ENCODE results near the gene HHATL. TPM values are rescaled to one million over a fixed set of nuclear protein-coding genes. Genes with fewer than 3 reads are reported as not detected.

The HHATL gene
- total and polyA plus RNA-seq, 10 of the 15 experiments (the other 5 are each of a cell fraction or from before 2014, with no cell fraction given), result not detected

DNA sequence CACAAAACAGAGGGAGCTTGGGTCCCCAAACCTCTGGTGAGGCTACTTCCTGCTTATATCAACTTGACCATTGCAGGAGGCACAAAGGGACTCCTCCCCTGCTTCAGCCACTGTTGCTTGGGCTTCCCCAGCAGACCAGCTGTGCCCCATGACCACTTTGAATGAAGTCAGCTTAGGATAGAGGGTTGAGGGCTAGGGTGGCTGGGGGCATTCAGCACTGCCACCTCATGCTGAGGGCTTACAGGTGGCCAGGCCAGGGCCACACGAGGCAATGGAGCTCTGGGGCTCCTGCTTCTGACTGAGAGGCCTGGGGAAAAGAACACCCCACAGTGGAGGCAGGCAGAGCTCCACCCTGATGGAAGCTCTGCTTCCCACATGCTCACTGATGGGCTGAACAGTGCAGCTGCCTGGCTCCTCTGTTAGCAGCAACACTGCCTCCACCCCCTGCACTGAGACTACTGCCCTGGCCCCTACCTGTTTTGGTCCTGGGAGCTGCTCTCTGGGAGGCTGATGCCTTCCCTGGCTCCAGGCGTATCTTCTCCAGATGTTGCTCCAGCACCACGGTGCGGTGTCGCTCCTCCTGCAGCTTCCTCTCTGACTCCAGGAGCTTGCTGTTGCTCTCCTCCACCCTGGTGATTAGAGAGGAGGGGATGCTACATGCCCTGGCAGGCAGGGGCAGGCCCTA lies 10.2 kb upstream of the HHATL start:
- ChIA-PET CTCF (interaction anchor here (0.8 kb wide), 1 partner anchor 141 kb away, joined by 3 read pairs; no protein-coding TSS in a partner anchor), RAD21 (ENCODE audit: unreplicated experiment) (no interaction called here), POLR2A (no interaction called here), SMC1A (ENCODE audit: uncharacterized antibody, unreplicated experiment) (no interaction called here)
- H3K27me3 ChIP-seq (replicated peaks in 1 of 2; ENCODE audit: control insufficient read depth in 2 of 2, insufficient read depth in 2 of 2, low read length in 1 of 2), result no peaks in the 10 kb centered on the region; a peak in 3 of 4 replicates
- no TSS peak for BruUV-seq (replicated peaks)
- H3K36me3 ChIP-seq (ENCODE audit: control insufficient read depth in 2 of 2, insufficient read depth in 2 of 2, low read length in 1 of 2), result no peaks in the 10 kb centered on the region
- DNase-seq (ENCODE audit: low read depth, low spot score) (no peak), FAIRE-seq (no peak), ATAC-seq (no peak)
- H3K4me2 ChIP-seq (ENCODE audit: control insufficient read depth, insufficient read depth), result no peak overlapping the region
- in situ Hi-C loops (cut with MboI) (no loop called here), intact Hi-C loops (cut with micrococcal nuclease; ENCODE audit: unreplicated experiment) (no loop called here)
- no peaks in the 10 kb centered on the region for H4K20me1 ChIP-seq (ENCODE audit: control insufficient read depth, insufficient read depth)
- 28% methylated on average over 5 of the region's 5 CpGs for WGBS (ENCODE audit: insufficient coverage, insufficient replicate concordance, low lambda C conversion rate, missing lambda C conversion rate)
- TF ChIP-seq CREM (IDR thresholded peaks at IDR 0.05; ENCODE audit: low read depth), result no peak
- TF ChIP-seq ZNF384 (IDR thresholded peaks at IDR 0.05; ENCODE audit: borderline replicate concordance, low read depth, low read length), result no peak
- TF ChIP-seq RCOR1 (conservative IDR thresholded peaks at IDR 0.05; ENCODE audit: low read depth, low read length), result no peak
- no peak for TF ChIP-seq RB1 (IDR thresholded peaks at IDR 0.05; ENCODE audit: borderline replicate concordance)
- no peak for TF ChIP-seq ZNF622 (IDR thresholded peaks at IDR 0.05)
- no peak for TF ChIP-seq MTA3 (IDR thresholded peaks at IDR 0.05; ENCODE audit: borderline replicate concordance, low read length)
- no peak for TF ChIP-seq SUZ12 (IDR thresholded peaks at IDR 0.05; ENCODE audit: unreplicated experiment)
- TF ChIP-seq MYC (IDR thresholded peaks at IDR 0.05; ENCODE audit: insufficient read depth, insufficient read length, insufficient replicate concordance, low read length, severe bottlenecking), result no peak
- no peak for TF ChIP-seq STAT1 (conservative IDR thresholded peaks at IDR 0.05)
- no peak for TF ChIP-seq EED (IDR thresholded peaks at IDR 0.05; ENCODE audit: low read depth)
- no peak for TF ChIP-seq RUNX3 (IDR thresholded peaks at IDR 0.05; ENCODE audit: low read length)
- TF ChIP-seq YY1 (IDR thresholded peaks at IDR 0.05; ENCODE audit: low read depth, low read length), result no peak
- no peak for TF ChIP-seq ZZZ3 (IDR thresholded peaks at IDR 0.05; ENCODE audit: control insufficient read depth, insufficient read length, low read depth)
- TF ChIP-seq NFIC (IDR thresholded peaks at IDR 0.05; ENCODE audit: low read depth, low read length), result no peak
- no peak for TF ChIP-seq SMAD1 (IDR thresholded peaks at IDR 0.05; ENCODE audit: low read depth, partially characterized antibody)
- no peak for TF ChIP-seq IRF4 (IDR thresholded peaks at IDR 0.05; ENCODE audit: low read depth, low read length)
- no peaks in the 10 kb centered on the region for H3K4me1 ChIP-seq (ENCODE audit: control insufficient read depth, insufficient read depth, low read length)
- no peak overlapping the region for H2AFZ ChIP-seq (ENCODE audit: control insufficient read depth, low read depth, low read length)
- no peaks in the 10 kb centered on the region for H3K9me3 ChIP-seq (replicated peaks; ENCODE audit: control insufficient read depth, insufficient read depth, low read length)
- no peak overlapping the region for H3K4me3 ChIP-seq
- H3K79me2 ChIP-seq (ENCODE audit: control insufficient read depth, insufficient read depth, low read length), result no peaks in the 10 kb centered on the region
- H3K9ac ChIP-seq (ENCODE audit: control insufficient read depth, insufficient read depth, low read length), result no peak overlapping the region
- no peak overlapping the region for H3K27ac ChIP-seq (ENCODE audit: control insufficient read depth, insufficient read depth)
